GM12878 (cell line): Measurements from ENCODE around the gene P4HA2.

Source experiments
- BCL11A ChIP-seq: IDR thresholded peaks from 2 replicates; pipeline ENCODE4 v1.6.1; 2011; ENCODE audit warnings: low read depth, low read length
- CREB1 ChIP-seq: IDR thresholded peaks from 2 replicates; pipeline ENCODE4 v1.6.1; 2012; ENCODE audit warnings: low read depth, mild to moderate bottlenecking, inconsistent platforms
- EP300 ChIP-seq, 2 experiments: fragments of 150-350 bp in 1 of 2; IDR thresholded peaks; 2 replicates each; pipeline ENCODE4 v1.6.1; 2011 to 2012; ENCODE audit warnings: low read depth in 2 of 2, low read length in 2 of 2, borderline replicate concordance in 1 of 2, improper control_type of control experiment in 1 of 2, inconsistent platforms in 1 of 2; ENCODE audit not compliant: control insufficient read depth in 1 of 2
- POLR2AphosphoS5 ChIP-seq: IDR thresholded peaks from 2 replicates; pipeline ENCODE4 v1.6.1; 2011; ENCODE audit warnings: mild to moderate bottlenecking, low read length, inconsistent platforms
- RAD21 ChIP-seq: IDR thresholded peaks from 2 replicates; pipeline ENCODE4 v1.6.1; 2011; ENCODE audit warnings: mild to moderate bottlenecking, low read depth, low read length, moderate library complexity; ENCODE audit not compliant: insufficient read depth
- YY1 ChIP-seq: IDR thresholded peaks from 2 replicates; pipeline ENCODE4 v1.6.1; 2011; ENCODE audit warnings: low read depth, mild to moderate bottlenecking, low read length
- ZBTB33 ChIP-seq: fragments of 450-650 bp; IDR thresholded peaks from 2 replicates; pipeline ENCODE4 v1.6.1; 2017; ENCODE audit warnings: mild to moderate bottlenecking
- TF ChIP-seq, protein P1 (sequence below): IDR thresholded peaks from 2 replicates; pipeline ENCODE4 v1.6.1; 2012; ENCODE audit warnings: low read depth, low read length, improper control_type of control experiment
- TF ChIP-seq, protein P2 (sequence below), 3 experiments: IDR thresholded peaks in 2 of 3; conservative IDR thresholded peaks in 1 of 3; 2 replicates each; pipeline ENCODE4 v1.5.1; 2011; ENCODE audit warnings: low read depth in 3 of 3, low read length in 3 of 3, mild to moderate bottlenecking in 3 of 3, control low read depth in 2 of 3, moderate library complexity in 2 of 3, inconsistent platforms in 1 of 3, mixed read lengths in 1 of 3; ENCODE audit not compliant: control insufficient read depth in 2 of 3, insufficient read depth in 1 of 3; ENCODE audit errors: extremely low read depth in 1 of 3

- TF ChIP-seq YY1 (no peak), BCL11A (no peak), POLR2AphosphoS5 (no peak), CREB1 (no peak), EP300 (IDR thresholded peaks at IDR 0.05; ENCODE audit: borderline replicate concordance in 1 of 2, control insufficient read depth in 1 of 2, low read depth in 2 of 2, low read length in 2 of 2) (no peak), RAD21 (no peak), ZBTB33 (no peak)
- TF ChIP-seq, protein P1, sequence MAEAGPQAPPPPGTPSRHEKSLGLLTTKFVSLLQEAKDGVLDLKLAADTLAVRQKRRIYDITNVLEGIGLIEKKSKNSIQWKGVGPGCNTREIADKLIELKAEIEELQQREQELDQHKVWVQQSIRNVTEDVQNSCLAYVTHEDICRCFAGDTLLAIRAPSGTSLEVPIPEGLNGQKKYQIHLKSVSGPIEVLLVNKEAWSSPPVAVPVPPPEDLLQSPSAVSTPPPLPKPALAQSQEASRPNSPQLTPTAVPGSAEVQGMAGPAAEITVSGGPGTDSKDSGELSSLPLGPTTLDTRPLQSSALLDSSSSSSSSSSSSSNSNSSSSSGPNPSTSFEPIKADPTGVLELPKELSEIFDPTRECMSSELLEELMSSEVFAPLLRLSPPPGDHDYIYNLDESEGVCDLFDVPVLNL = no peak
- TF ChIP-seq, protein P2, sequence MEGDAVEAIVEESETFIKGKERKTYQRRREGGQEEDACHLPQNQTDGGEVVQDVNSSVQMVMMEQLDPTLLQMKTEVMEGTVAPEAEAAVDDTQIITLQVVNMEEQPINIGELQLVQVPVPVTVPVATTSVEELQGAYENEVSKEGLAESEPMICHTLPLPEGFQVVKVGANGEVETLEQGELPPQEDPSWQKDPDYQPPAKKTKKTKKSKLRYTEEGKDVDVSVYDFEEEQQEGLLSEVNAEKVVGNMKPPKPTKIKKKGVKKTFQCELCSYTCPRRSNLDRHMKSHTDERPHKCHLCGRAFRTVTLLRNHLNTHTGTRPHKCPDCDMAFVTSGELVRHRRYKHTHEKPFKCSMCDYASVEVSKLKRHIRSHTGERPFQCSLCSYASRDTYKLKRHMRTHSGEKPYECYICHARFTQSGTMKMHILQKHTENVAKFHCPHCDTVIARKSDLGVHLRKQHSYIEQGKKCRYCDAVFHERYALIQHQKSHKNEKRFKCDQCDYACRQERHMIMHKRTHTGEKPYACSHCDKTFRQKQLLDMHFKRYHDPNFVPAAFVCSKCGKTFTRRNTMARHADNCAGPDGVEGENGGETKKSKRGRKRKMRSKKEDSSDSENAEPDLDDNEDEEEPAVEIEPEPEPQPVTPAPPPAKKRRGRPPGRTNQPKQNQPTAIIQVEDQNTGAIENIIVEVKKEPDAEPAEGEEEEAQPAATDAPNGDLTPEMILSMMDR (IDR thresholded peaks at IDR 0.05 in 2 of 3, conservative IDR thresholded peaks at IDR 0.05 in 1 of 3; ENCODE audit: control insufficient read depth in 2 of 3, extremely low read depth in 1 of 3, insufficient read depth in 1 of 3, low read depth in 3 of 3, low read length in 3 of 3) = no peak
These were observed 23.7 kb downstream of the P4HA2 start for GRCh38 chr5:132203916-132204315.
